K562 (cell line): ENCODE measurements around the gene FAM167B. TPM values are rescaled to one million over a fixed set of nuclear protein-coding genes. Genes with fewer than 3 reads are reported as not detected.

ENCODE experiments used
- CHCHD3 ChIP-seq: fragments of 250-450 bp; sonication (Bioruptor Pico); IDR thresholded peaks from 2 replicates; pipeline ENCODE4 v2.1.2; 2022; ENCODE audit warnings: mild to moderate bottlenecking
- CTCF ChIP-seq, 3 experiments: IDR thresholded peaks in 2 of 3; conservative IDR thresholded peaks in 1 of 3; 2 replicates each; pipeline ENCODE4 v1.5.1; 2011 to 2012; ENCODE audit warnings: low read length in 3 of 3, mild to moderate bottlenecking in 3 of 3, control low read depth in 2 of 3, improper control_type of control experiment in 1 of 3, inconsistent platforms in 1 of 3, low read depth in 1 of 3, mixed read lengths in 1 of 3, moderate library complexity in 1 of 3; ENCODE audit not compliant: insufficient read depth in 2 of 3
- E2F5 ChIP-seq: sonication (generic); formaldehyde crosslinking; IDR thresholded peaks from 2 replicates; pipeline ENCODE4 v1.8.0; 2022; ENCODE audit warnings: mild to moderate bottlenecking, missing genetic modification reagents
- EWSR1 ChIP-seq: fragments of 450-650 bp; IDR thresholded peaks from 2 replicates; pipeline ENCODE4 v1.6.1; 2018; ENCODE audit warnings: borderline replicate concordance, mild to moderate bottlenecking, low read depth, moderate library complexity; ENCODE audit not compliant: partially characterized antibody
- FOXA3 ChIP-seq, 2 experiments: fragments of 450-650 bp in 1 of 2; sonication (generic) in 1 of 2; formaldehyde crosslinking; IDR thresholded peaks in 1 of 2; conservative IDR thresholded peaks in 1 of 2; 2 replicates each; pipeline versions ENCODE4 v1.4.0 to v1.8.0; 2020 to 2022; ENCODE audit warnings: mild to moderate bottlenecking in 2 of 2, missing genetic modification reagents in 1 of 2
- FOXK1 ChIP-seq: sonication (generic); formaldehyde crosslinking; IDR thresholded peaks from 2 replicates; pipeline ENCODE4 v1.8.0; 2022; ENCODE audit warnings: missing genetic modification reagents, mild to moderate bottlenecking, borderline replicate concordance
- HMGXB4 ChIP-seq: sonication (generic); formaldehyde crosslinking; IDR thresholded peaks from 2 replicates; pipeline ENCODE4 v1.8.1; 2023; ENCODE audit warnings: mild to moderate bottlenecking, missing genetic modification reagents
- JUND ChIP-seq, 2 experiments: IDR thresholded peaks; 2 replicates in 1 of 2; 3 replicates in 1 of 2; pipeline ENCODE4 v1.6.1; 2011; ENCODE audit warnings: borderline replicate concordance in 2 of 2, low read depth in 2 of 2, low read length in 2 of 2, improper control_type of control experiment in 1 of 2, missing biosample characterization in 1 of 2, missing genetic modification characterization in 1 of 2, missing genetic modification reagents in 1 of 2
- KAT2B ChIP-seq: IDR thresholded peaks from one replicate; pipeline ENCODE4 v1.6.1; 2012; ENCODE audit warnings: low read depth, mild to moderate bottlenecking, control low read depth, inconsistent platforms, low read length, moderate library complexity
- MYBL2 ChIP-seq, 2 experiments: fragments of 450-650 bp in 1 of 2; sonication (generic) in 1 of 2; formaldehyde crosslinking in 1 of 2; IDR thresholded peaks; 2 replicates each; pipeline versions ENCODE4 v1.6.1 to v1.8.1; 2017 to 2022; ENCODE audit warnings: borderline replicate concordance in 1 of 2, inconsistent platforms in 1 of 2, low read depth in 1 of 2, mild to moderate bottlenecking in 1 of 2, missing genetic modification reagents in 1 of 2, moderate library complexity in 1 of 2
- RB1 ChIP-seq: fragments of 450-650 bp; IDR thresholded peaks from 2 replicates; pipeline ENCODE4 v1.6.1; 2017; ENCODE audit warnings: low read depth, mild to moderate bottlenecking
- RBBP5 ChIP-seq: fragments of 200-600 bp; sonication (generic); IDR thresholded peaks from 2 replicates; pipeline ENCODE4 v1.6.1; 2012; ENCODE audit warnings: borderline replicate concordance, mild to moderate bottlenecking, low read length, control low read depth, inconsistent platforms; ENCODE audit not compliant: insufficient read depth, poor library complexity, severe bottlenecking
- RBM22 ChIP-seq: fragments of 200-400 bp; formaldehyde crosslinking; IDR thresholded peaks from 2 replicates; pipeline ENCODE4 v1.6.1; 2018; ENCODE audit warnings: low read length, low read depth; ENCODE audit not compliant: poor library complexity, severe bottlenecking
- RFX1 ChIP-seq: fragments of 450-650 bp; IDR thresholded peaks from 2 replicates; pipeline ENCODE4 v1.6.1; 2016; ENCODE audit warnings: mild to moderate bottlenecking, moderate library complexity
- SMARCB1 ChIP-seq: IDR thresholded peaks from 2 replicates; pipeline ENCODE4 v1.6.1; 2011; ENCODE audit warnings: improper control_type of control experiment, low read depth; ENCODE audit not compliant: insufficient read length
- SNAPC5 ChIP-seq: fragments of 250-450 bp; sonication (Bioruptor Pico); IDR thresholded peaks from 2 replicates; pipeline ENCODE4 v1.8.0; 2021; ENCODE audit warnings: moderate library complexity, mild to moderate bottlenecking, inconsistent platforms
- TAF1 ChIP-seq: IDR thresholded peaks from 2 replicates; pipeline ENCODE4 v1.6.1; 2011; ENCODE audit warnings: mild to moderate bottlenecking, low read length, moderate library complexity; ENCODE audit not compliant: insufficient read depth, control insufficient read depth, severe bottlenecking; ENCODE audit errors: extremely low read depth
- ZNF274 ChIP-seq: IDR thresholded peaks from 2 replicates; pipeline ENCODE4 v1.6.1; 2011; ENCODE audit warnings: low read depth, mild to moderate bottlenecking, low read length, moderate library complexity, borderline replicate concordance
- ZNF444 ChIP-seq: fragments of 250-450 bp; sonication (Bioruptor Pico); IDR thresholded peaks from 2 replicates; pipeline ENCODE4 v1.4.0; 2020; ENCODE audit warnings: mild to moderate bottlenecking, moderate library complexity
- ZNF589 ChIP-seq: fragments of 200-800 bp; sonication (Bioruptor generic); IDR thresholded peaks from 2 replicates; pipeline ENCODE4 v1.6.1; 2016; ENCODE audit warnings: low read depth, missing genetic modification characterization, missing compliant biosample characterization
- polyA plus RNA-seq, 8 experiments: library from polyadenylated mRNA; depleted of rRNA in 4 of 8; stranded (reverse) in 5 of 8; unstranded in 3 of 8; fragments of >200 nt; fragmentation: Nextera tagmentation in 2 of 8; fragmentation: Illumina TruSeq in 1 of 8; extraction: Ambion mirVana in 2 of 8; extraction: Trizol in 1 of 8; gene quantifications; 2 replicates each; pipeline versions ENCODE4 v1.2.1 to v1.2.3, GENCODE V29; 2011 to 2014; ENCODE audit warnings: inconsistent platforms in 1 of 8, missing spikeins in 1 of 8
- total RNA-seq, 7 experiments: library from RNA; depleted of rRNA in 6 of 7; stranded (reverse); fragments of >200 nt in 6 of 7; fragmentation: Illumina TruSeq in 2 of 7; extraction: Trizol in 2 of 7; gene quantifications; 2 replicates each; pipeline versions ENCODE4 v1.2.1 to v1.2.3, GENCODE V29; 2011 to 2021; ENCODE audit warnings: low replicate concordance in 1 of 7

Gene FAM167B
- total and polyA plus RNA-seq, 9 of the 15 experiments (the other 6 are each of a cell fraction or from before 2014, with no cell fraction given), result not detected

- peak; percentile 73; the same call in 1 of the 2 replicates for TF ChIP-seq E2F5 (CRISPR knock-in tag)
- peak; percentile 95 for TF ChIP-seq RB1
- TF ChIP-seq SMARCB1, result no peak
- no peak for TF ChIP-seq RBBP5
- no peak for TF ChIP-seq ZNF589 (CRISPR knock-in tag)
- no peak for TF ChIP-seq EWSR1
- TF ChIP-seq CTCF (IDR thresholded peaks at IDR 0.05 in 2 of 3, conservative IDR thresholded peaks at IDR 0.05 in 1 of 3; ENCODE audit: insufficient read depth in 2 of 3, low read depth in 1 of 3, low read length in 3 of 3), result peak; percentile 94 to 97 (median 95)
- no peak for TF ChIP-seq KAT2B
- no peak; the same call in 1 of the 2 replicates for TF ChIP-seq ZNF274
- TF ChIP-seq TAF1, result no peak
- TF ChIP-seq FOXK1 (CRISPR knock-in tag), result no peak
- no peak for TF ChIP-seq MYBL2 (IDR thresholded peaks at IDR 0.05; ENCODE audit: low read depth)
- TF ChIP-seq MYBL2 (CRISPR knock-in tag; IDR thresholded peaks at IDR 0.05; ENCODE audit: borderline replicate concordance), result no peak
- no peak for TF ChIP-seq RFX1
- TF ChIP-seq CHCHD3, result no peak
- no peak for TF ChIP-seq ZNF444 (CRISPR knock-in tag)
- TF ChIP-seq FOXA3 (CRISPR knock-in tag; conservative IDR thresholded peaks at IDR 0.05 in 1 of 2, IDR thresholded peaks at IDR 0.05 in 1 of 2), result no peak
- no peak for TF ChIP-seq SNAPC5 (CRISPR knock-in tag)
- no peak for TF ChIP-seq RBM22
- peak; percentile 57; the same call in 1 of the 2 replicates for TF ChIP-seq HMGXB4 (CRISPR knock-in tag)
- TF ChIP-seq JUND (IDR thresholded peaks at IDR 0.05; ENCODE audit: borderline replicate concordance, low read depth, low read length), result peak; percentile 64
- TF ChIP-seq JUND (tag; IDR thresholded peaks at IDR 0.05; ENCODE audit: borderline replicate concordance, low read depth, low read length), result no peak; the same call in 2 of the 3 replicates
Measured at GRCh38 chr1:32247983-32248889, 1.2 kb downstream of the FAM167B start (continued).
